Right forelimb (tissue), 1 donor: ENCODE data around the gene BACE1-AS.
"Not testable (repeated sequence)": the region's sequence is repeated elsewhere in the genome, so short reads cannot be mapped to it uniquely, and the experiment has no call there.

ENCODE experiments used
- DNase-seq: peaks from one replicate; pipeline ENCODE4 v3.0.0-alpha.2; 2018

The BACE1-AS gene

GRCh38 chr11:117292616-117293015 lies 1.5 kb downstream of the BACE1-AS start:
- DNase-seq, result no peak

DNA sequence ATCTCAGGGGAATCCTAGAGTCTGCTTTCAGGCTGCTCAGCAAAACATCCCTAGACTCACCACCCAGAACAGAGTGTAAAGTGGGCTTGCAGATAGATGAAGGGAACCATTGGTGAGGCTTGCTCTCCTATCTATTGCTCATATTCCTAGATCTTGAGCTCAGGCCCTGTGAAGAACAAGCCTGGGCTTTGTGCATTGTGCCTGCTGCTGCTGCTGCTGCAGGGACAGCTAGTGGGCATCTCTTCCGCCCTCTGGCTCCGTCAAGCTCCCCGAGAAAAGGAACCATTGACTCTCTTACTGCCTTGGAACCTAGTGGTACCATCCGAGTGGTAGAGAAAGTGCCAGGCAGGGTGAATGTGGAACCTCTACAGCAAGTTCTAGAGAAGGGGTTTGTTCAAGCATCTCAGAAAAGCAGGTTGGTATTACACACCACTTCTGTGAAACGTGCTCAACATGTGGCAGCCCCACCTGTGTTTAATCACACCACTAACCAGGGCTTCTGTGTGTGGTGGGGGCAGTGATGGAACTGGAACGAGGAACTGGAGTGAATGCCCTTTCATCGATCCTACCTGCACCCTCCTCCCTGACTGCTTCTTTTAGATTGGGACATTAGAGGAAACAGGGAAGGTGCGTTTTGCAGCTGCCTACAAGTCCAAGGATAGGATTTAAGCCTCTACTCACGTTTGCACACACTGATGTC lies 4.4 kb downstream of the BACE1-AS start:
- DNase-seq, result no peak

DNA sequence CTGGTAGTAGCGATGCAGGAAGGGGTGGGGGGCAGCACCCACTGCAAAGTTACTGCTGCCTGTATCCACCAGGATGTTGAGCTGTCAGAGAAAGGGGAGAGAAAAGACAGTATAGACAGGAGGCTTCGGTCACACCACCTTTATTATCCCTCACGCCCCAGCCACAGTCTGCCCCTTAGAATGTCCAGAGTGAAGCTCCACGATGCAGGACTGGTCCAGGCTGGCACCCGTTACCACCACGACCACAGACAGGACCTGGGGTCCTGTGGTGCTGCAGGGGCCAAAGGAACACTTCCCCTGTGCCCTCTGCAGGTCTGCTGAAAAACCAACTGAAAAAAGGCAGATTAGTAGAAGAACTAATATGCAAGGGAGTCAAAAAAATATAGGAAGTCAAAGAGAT lies 5.7 kb downstream of the BACE1-AS start:
- no peak for DNase-seq

DNA sequence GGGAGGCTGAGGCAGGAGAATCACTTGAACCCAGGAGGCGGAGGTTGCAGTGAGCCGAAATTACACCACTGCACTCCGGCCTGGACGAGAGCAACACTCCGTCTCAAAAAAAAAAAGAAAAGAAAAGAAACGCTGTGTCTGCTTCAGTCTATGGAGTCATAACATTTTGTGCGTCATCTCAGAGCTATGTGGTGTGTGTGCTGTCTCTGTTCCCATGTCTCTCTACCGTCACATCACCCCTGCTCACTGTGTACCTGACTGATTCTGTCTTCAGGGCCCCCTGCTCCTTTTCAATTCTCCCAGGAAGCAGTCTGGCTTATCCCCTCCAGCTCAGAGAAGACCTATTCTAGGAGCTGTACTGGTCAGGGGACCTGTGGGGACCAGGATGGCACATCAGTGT lies 7.0 kb downstream of the BACE1-AS start:
- DNase-seq, result no peak

DNA sequence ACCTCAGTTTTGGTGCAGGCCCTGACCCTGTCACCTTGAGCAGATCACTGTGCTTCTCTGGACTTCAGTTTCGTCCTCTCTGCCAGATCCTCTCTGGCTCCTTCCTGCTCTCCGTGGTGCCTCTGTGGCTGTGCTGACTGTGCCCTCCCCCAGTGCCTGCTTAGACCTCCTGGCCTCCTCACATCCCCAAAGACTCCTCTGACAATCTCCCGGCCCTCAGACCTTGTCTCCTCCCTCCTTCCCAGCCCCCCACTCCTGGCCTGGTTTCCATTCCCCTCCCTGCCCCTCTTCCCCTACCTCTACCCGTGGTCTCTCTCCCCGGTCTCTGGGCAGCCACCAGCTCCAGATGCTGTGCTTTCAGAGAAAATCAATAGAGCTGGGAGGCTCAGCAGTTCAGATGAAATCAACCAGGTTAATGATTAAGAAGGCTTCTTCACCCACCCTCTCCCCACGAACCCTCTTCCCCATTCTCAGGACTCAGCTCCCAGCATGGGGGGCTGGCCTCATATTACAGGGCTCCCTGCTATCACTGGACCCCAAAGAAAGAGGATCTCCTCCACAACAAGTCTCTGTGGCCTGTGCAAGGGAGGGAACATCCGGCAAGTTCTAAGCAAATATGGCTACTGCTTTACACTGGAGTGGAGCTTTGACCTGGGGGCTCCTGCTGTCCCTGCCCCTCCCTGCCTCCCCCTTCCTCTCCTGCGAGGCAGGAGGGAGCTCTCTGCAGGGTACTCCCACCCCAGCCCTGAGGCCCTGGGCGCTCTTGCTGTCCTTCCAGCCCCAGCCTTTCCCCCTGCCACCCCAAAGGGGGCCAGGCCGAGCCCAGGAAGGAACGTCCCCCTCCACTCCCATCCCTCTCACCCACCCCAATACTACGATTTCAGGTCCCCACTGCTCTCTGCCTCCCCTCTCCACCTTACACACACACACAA lies 8.5 kb downstream of the BACE1-AS start:
- DNase-seq, result no peak

DNA sequence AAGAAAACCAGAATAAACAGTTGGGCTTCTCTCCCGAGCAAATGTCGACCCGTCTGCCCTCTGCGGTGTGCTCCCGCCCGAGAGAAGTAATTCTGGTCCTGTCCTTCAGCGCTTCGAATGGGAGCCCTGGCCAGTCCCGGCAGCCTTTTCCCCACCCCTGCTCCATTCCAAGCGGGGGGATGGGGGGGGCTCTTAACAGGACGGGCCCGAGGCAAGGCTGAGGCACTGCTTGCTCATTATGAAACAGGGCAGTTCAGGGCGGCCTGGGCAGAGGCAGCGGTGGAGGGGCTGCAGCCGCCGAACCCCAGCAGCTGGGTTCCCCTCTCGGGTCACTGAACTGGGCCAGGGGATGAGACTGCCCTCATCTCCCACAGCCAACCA lies 9.1 kb downstream of the BACE1-AS start:
- DNase-seq, result peak; percentile 62

GRCh38 chr11:117300773-117301172 lies 9.6 kb downstream of the BACE1-AS start:
- DNase-seq, result no peak

DNA sequence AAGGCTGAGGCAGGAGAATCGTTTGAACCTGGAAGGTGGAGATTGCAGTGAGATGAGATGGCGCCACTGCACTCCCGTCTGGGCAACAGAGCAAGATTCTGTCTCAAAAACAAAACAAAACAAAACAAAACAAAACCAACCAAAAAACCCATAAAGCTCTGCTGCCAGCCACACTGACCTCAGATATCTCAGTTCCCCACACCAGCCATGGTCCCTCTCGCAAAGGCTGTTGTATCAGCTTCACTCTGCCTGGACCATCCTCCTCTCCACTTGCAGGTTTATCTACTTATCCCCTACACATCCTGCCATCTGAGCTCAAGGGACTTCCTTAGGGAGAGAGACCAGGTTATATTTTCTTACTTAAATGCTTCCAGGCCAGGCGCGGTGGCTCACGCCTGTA lies 11.1 kb downstream of the BACE1-AS start:
- DNase-seq, result no peak

- no peak for DNase-seq
Measured at GRCh38 chr11:117303101-117303500, 12.0 kb downstream of the BACE1-AS start.

DNA sequence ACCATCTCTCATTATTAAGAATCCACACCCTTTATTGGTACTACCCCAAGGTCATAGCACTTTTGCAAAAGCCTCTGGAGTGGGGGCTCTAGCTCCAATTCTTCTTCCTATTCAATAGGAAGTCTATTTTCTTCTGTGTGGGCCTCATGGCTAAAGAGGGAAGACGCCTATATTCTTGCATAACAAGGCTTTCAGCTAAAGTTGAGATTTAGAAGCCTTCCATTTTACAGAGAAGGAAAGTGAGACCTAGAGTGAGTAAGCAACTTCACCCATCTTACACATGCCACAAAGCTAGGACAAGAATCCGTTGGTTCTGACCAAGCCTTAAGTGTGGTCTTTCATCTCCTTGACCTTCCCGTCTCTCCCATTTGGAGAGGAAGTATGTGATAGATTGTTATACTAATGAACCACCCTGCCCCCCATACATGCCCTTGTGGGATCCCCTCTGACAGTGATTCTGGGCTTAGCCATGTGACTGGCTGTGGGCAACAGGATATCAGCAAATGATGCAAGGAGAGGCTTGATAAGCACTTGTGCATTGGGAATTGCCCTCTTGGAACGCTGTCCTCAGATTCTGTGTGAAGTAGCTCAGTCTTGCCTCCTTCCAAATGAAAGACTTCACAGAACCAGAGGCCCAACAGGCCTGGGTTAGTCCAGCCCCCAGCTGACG lies 12.6 kb downstream of the BACE1-AS start:
- no peak for DNase-seq

DNA sequence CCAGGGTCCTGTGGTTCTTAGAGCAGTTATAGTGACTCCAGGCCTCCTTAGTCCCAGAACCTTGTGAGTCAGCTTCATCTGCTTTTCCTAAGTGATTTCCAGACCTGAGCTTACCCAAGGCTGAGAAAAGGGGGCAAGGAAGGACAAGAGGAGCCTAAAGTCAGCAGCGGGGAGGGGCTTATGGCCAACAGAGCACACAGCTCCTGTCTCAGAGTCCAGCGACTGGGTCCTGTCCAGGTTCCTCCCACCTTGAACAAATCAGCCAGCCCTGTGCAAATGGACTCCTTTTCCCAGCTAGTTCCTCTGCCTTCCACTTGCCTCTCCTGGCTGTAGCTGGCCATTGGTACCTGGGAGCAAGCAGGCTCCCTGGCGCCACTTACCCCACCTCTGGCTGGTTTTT lies 14.0 kb downstream of the BACE1-AS start:
- no peak for DNase-seq

DNA sequence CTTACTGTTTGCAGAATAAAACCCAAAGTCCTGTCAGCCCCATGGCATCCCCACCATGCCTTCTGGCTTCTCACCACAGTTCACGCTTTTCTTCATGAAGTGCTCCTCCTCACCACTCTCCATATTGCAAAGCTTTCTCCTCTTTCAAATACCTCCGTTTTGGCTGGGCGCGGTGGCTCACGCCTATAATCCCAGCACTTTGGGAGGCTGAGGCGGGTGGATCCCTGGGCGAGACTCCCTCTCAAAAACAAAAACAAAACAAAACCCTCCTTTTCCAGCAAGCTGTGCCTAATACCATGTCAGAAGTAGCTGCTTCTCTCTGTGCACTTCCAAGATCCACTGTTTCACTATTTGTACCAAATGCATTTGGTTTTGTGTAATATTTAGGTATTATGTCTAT lies 18.2 kb downstream of the BACE1-AS start:
- DNase-seq, result no peak

DNA sequence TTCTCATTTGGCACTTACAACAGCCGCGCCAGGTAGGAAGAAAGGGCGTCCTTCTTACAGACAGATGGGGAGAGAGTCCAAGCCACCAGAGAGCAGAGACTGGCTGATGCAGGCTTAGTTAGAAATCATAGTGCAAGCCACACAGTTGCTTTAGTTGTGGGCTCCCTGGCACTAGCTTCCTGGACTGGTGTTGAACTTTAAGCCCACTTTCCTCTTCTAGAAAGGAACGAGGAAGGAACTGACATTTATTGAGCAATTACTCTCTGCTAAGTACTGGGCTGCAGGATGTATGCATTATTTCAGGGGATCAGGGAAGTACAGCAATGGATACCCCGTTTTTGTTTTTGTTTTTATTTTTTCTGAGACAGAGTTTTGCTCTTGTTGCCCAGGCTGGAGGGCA lies 21.9 kb downstream of the BACE1-AS start:
- no peak for DNase-seq

DNA sequence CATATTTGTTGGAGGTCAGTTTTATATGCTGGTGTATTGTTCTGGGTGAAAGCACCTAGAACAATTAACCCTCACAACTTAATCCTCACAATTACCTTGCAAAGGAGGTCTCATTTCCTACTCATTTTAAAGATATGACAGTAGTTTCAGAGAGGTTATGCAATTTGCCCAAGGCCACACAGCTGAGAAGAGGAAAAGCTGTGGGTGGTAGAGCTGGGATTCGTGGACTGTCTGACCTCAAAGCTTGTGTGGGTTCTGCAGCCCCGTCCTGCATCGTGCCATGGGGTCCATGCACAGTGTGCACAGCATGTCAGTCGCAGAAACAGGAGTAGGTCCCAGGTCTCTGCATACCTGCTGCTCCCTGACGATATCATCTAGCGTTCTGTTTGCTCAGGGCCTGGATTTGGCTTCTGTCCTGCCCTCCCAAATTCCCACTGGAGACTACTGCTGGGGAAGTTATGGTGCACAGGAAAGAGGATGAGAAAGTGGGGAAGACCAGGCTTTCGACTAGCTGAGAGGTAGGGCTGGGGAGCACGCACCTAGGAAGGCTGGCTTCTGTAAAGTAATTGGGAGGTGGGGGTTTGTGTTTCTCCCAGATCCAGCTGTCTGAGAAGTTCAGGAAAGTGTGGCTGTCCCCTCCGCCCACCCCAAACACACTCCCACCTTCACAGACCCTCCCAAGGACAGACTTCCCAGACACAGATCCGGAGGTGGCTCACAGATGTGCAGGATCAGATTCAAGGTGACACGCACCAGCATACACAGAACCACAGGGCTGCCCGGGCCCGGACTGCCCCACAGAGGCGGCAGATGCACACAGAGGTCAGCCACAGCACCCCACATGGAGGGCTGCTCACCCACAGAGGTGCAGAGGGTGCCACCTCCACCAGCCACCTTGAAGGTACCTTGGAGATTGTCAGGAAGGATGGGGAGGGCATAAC lies 23.0 kb downstream of the BACE1-AS start:
- no peak for DNase-seq

DNA sequence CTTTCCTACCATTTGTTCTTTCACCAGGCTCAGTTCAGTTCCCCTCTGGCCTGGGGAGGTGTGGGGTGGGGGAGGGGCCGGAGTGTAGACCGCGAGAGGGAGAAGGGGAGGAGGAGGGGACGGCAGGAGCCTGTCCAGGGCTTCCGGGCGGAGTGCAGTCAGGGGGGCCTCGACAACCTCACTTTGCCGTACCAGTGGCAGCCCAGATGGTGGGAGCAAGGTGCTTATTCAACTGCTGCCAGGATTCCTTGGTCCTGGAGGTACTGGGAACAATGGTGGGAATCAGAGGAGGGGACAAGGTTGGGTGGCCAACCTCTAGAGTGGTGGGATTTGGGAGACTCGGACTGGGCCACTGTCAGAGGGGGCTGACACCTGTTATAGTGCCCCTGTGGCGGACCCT lies 23.7 kb downstream of the BACE1-AS start:
- no peak for DNase-seq

DNA sequence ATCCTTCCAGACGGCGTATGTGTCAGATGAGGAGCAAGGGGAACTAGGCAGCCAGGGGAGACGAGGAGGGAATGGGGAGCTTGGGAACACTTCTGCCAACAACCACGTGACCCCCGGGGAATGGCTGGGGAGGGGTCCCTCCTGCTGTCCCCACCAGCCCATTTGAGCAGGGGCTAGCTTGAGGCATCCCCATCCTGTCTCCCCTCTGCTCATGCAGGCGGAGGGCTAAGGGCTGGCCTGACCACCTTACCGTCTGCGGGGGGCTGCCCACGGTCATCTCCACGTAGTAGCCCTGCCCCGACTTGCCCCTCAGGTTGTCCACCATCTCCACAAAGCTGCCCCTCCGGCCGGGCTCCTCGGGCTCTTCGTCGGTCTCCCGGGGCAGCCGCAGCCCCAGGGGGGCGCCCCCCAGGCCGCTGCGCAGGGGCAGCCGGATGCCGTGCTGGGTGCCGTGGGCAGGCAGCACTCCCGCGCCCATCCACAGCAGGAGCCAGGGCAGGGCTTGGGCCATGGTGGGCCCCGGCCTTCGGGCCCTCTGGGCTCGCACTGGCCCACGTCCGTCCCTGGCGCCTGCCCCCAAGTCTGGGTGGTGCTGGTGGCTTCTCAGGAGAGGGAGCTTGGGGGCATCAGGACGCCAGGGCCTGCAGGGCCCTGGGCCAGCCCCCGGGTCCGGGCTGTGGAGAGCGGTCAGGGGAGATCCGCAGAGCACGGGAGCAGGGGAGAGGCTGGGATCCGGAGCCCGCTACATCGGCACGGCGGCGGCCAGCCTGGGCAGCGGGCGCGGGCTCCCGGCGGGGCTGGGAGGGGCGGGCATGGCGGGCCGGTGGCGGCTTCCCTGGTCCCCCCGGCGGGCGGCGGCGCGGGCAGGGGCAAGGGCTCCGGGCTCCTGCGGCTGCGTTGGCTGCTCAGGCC lies 24.4 kb downstream of the BACE1-AS start:
- DNase-seq, result no peak

GRCh38 chr11:117316197-117316961 lies 25.2 kb downstream of the BACE1-AS start, which contains the start of gene BACE1:
Gene BACE1 (minus strand): TSS chr11:117316256. CDS start chr11:117315795, 461 bp downstream.
- DNase-seq, result peak; percentile 90

GRCh38 chr11:117318738-117319137 lies 27.6 kb downstream of the BACE1-AS start:
- DNase-seq, result no peak

DNA sequence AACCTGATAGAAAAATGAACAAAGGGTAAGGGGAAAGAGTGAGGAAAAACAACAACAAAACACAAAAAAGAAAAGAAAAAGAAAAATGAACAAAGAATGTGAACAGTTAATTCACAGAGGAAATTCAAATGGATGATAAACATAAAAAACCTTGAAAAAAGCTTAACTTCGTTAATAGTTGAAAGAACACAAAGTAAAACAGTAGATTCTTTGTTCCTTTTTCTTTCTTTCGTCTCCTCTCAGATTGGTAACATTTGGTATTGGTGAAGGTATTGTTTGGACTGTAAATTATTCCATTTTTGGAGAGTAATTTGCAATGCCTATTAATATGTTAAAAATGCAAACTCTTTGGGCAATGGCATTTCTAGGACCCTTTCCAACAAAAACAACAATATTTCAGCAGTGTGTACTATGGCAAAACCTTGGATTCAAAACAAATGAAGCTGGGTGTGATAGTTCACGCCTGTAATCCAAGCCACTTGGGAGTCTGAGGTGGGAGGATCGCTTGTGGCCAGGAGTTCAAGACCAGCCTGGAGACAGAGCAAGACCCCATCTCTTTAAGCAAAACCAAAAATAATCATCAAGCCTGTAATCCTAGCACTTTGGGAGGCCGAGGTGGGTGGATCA lies 28.2 kb downstream of the BACE1-AS start:
- no peak for DNase-seq

DNA sequence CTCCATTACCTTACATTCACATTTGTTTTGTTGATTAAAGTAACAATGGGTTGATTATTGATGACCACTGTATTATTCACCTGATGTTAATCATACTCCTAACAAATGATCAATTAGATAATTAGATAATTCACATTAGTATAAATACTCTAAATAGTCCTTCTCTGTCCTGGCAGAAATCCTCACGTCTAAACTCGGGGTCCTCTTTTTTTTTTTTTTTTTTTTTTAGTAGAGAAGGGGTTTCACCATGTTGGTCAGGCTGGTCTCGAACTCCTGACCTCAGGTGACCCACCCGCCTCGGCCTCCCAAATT lies 36.1 kb downstream of the BACE1-AS start:
- DNase-seq, result not testable (repeated sequence)
